Measurements from ENCODE around the gene TRANK1.

TRANK1 gene

GRCh38 chr3:36877930-36878685 is 66.7 kb downstream of the TRANK1 start:
- TF ChIP-seq FOXP2 (optimal IDR thresholded peaks at IDR 0.05; ENCODE audit: borderline replicate concordance, extremely low read depth, extremely low read length, insufficient read depth) (no peak), TAF1 (IDR thresholded peaks at IDR 0.05; ENCODE audit: borderline replicate concordance, insufficient read depth, low read length) (no peak), POLR2AphosphoS5 (IDR thresholded peaks at IDR 0.05; ENCODE audit: low read depth, low read length) (no peak), SIN3A (IDR thresholded peaks at IDR 0.05; ENCODE audit: borderline replicate concordance, insufficient read depth, low read length) (no peak)
- TF ChIP-seq, protein P1, sequence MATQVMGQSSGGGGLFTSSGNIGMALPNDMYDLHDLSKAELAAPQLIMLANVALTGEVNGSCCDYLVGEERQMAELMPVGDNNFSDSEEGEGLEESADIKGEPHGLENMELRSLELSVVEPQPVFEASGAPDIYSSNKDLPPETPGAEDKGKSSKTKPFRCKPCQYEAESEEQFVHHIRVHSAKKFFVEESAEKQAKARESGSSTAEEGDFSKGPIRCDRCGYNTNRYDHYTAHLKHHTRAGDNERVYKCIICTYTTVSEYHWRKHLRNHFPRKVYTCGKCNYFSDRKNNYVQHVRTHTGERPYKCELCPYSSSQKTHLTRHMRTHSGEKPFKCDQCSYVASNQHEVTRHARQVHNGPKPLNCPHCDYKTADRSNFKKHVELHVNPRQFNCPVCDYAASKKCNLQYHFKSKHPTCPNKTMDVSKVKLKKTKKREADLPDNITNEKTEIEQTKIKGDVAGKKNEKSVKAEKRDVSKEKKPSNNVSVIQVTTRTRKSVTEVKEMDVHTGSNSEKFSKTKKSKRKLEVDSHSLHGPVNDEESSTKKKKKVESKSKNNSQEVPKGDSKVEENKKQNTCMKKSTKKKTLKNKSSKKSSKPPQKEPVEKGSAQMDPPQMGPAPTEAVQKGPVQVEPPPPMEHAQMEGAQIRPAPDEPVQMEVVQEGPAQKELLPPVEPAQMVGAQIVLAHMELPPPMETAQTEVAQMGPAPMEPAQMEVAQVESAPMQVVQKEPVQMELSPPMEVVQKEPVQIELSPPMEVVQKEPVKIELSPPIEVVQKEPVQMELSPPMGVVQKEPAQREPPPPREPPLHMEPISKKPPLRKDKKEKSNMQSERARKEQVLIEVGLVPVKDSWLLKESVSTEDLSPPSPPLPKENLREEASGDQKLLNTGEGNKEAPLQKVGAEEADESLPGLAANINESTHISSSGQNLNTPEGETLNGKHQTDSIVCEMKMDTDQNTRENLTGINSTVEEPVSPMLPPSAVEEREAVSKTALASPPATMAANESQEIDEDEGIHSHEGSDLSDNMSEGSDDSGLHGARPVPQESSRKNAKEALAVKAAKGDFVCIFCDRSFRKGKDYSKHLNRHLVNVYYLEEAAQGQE (IDR thresholded peaks at IDR 0.05; ENCODE audit: insufficient read depth in 1 of 2, low read depth in 2 of 2, low read length in 2 of 2) = no peak

- no peak for TF ChIP-seq TAF1 (IDR thresholded peaks at IDR 0.05; ENCODE audit: borderline replicate concordance, insufficient read depth, low read length)
- no peak for TF ChIP-seq POLR2AphosphoS5 (IDR thresholded peaks at IDR 0.05; ENCODE audit: low read depth, low read length)
- no peak for TF ChIP-seq FOXP2 (optimal IDR thresholded peaks at IDR 0.05; ENCODE audit: borderline replicate concordance, extremely low read depth, extremely low read length, insufficient read depth)
- no peak for TF ChIP-seq SIN3A (IDR thresholded peaks at IDR 0.05; ENCODE audit: borderline replicate concordance, insufficient read depth, low read length)
- TF ChIP-seq, protein P1 (IDR thresholded peaks at IDR 0.05; ENCODE audit: insufficient read depth in 1 of 2, low read depth in 2 of 2, low read length in 2 of 2) = no peak
Measured at GRCh38 chr3:36876181-36876936, 68.5 kb downstream of the TRANK1 start.

GRCh38 chr3:36875397-36875796 is 69.5 kb downstream of the TRANK1 start:
- TF ChIP-seq, protein P1 (IDR thresholded peaks at IDR 0.05; ENCODE audit: insufficient read depth in 1 of 2, low read depth in 2 of 2, low read length in 2 of 2) = no peak

GRCh38 chr3:36874424-36874823 is 70.4 kb downstream of the TRANK1 start:
- TF ChIP-seq, protein P1 (IDR thresholded peaks at IDR 0.05; ENCODE audit: insufficient read depth in 1 of 2, low read depth in 2 of 2, low read length in 2 of 2) = no peak

Measured in PFSK-1 (cell line).